Astrocyte (in vitro differentiated cells and primary cell): Measurements from ENCODE around the gene FAM83D. TPM values are rescaled to one million over a fixed set of nuclear protein-coding genes. Genes with fewer than 3 reads are reported as not detected.

Experiments
- DNase-seq: peaks from one replicate; pipeline ENCODE4 v3.0.0-alpha.2; 2010; ENCODE audit warnings: low read depth
- FAIRE-seq: peaks from 2 replicates; lab custom pipeline; 2011; peaks lifted over from hg19 to GRCh38; lab: Jason Lieb, UNC
- H2AFZ ChIP-seq: 2 replicates; pipeline ENCODE4 v1.6.0; 2012; ENCODE audit warnings: low read depth, low read length, inconsistent platforms
- H3K27ac ChIP-seq: 2 replicates; pipeline ENCODE4 v1.5.1; 2011; ENCODE audit warnings: low read depth, low read length, inconsistent platforms
- H3K27me3 ChIP-seq: 2 replicates; pipeline ENCODE4 v1.6.0; 2011; ENCODE audit warnings: low read length, inconsistent platforms; ENCODE audit not compliant: insufficient read depth
- H3K36me3 ChIP-seq: 2 replicates; pipeline ENCODE4 v1.5.1; 2011; ENCODE audit warnings: low read length, inconsistent platforms; ENCODE audit not compliant: insufficient read depth
- H3K4me1 ChIP-seq: 2 replicates; pipeline ENCODE4 v1.5.1; 2011; ENCODE audit warnings: low read length, inconsistent platforms; ENCODE audit not compliant: insufficient read depth
- H3K4me2 ChIP-seq: 2 replicates; pipeline ENCODE4 v1.6.0; 2012; ENCODE audit warnings: low read length, inconsistent platforms
- H3K4me3 ChIP-seq: 2 replicates; pipeline ENCODE4 v1.5.1; 2011; ENCODE audit warnings: low read depth, mild to moderate bottlenecking, low read length, inconsistent platforms; ENCODE audit not compliant: insufficient read depth
- H3K79me2 ChIP-seq: 2 replicates; pipeline ENCODE4 v1.6.0; 2012; ENCODE audit warnings: mild to moderate bottlenecking, low read length, inconsistent platforms; ENCODE audit not compliant: insufficient read depth
- H3K9ac ChIP-seq: 2 replicates; pipeline ENCODE4 v1.6.0; 2012; ENCODE audit warnings: mild to moderate bottlenecking, low read length, inconsistent platforms
- H3K9me3 ChIP-seq: 2 replicates; pipeline ENCODE4 v1.5.1; 2012; ENCODE audit warnings: low read depth, mild to moderate bottlenecking, low read length, inconsistent platforms; ENCODE audit not compliant: insufficient read depth
- H4K20me1 ChIP-seq: 2 replicates; pipeline ENCODE4 v1.6.0; 2012; ENCODE audit warnings: low read length, inconsistent platforms; ENCODE audit not compliant: insufficient read depth
- H3K27ac Mint-ChIP-seq: one replicate; pipeline ENCODE4 v1.8.0; 2021; ENCODE audit warnings: mild to moderate bottlenecking, mixed read lengths; ENCODE audit not compliant: unreplicated experiment
- H3K27me3 Mint-ChIP-seq: one replicate; pipeline ENCODE4 v1.8.0; 2021; ENCODE audit warnings: low read depth, mixed read lengths; ENCODE audit not compliant: unreplicated experiment
- H3K36me3 Mint-ChIP-seq: one replicate; pipeline ENCODE4 v1.8.0; 2021; ENCODE audit warnings: low read depth, mixed read lengths; ENCODE audit not compliant: unreplicated experiment
- H3K4me1 Mint-ChIP-seq: one replicate; pipeline ENCODE4 v1.8.0; 2021; ENCODE audit warnings: low read depth, mixed read lengths; ENCODE audit not compliant: unreplicated experiment
- H3K4me3 Mint-ChIP-seq: one replicate; pipeline ENCODE4 v1.8.0; 2021; ENCODE audit warnings: mild to moderate bottlenecking, moderate library complexity, mixed read lengths; ENCODE audit not compliant: unreplicated experiment
- H3K9me3 Mint-ChIP-seq: one replicate; pipeline ENCODE4 v1.8.0; 2021; ENCODE audit warnings: mild to moderate bottlenecking, mixed read lengths; ENCODE audit not compliant: unreplicated experiment
- CTCF ChIP-seq: IDR thresholded peaks from 2 replicates; pipeline ENCODE4 v1.5.1; 2011; ENCODE audit warnings: low read depth, mild to moderate bottlenecking, inconsistent platforms, low read length, moderate library complexity; ENCODE audit not compliant: insufficient read depth
- EZH2 ChIP-seq: IDR thresholded peaks from 2 replicates; pipeline ENCODE4 v1.6.1; 2012; ENCODE audit warnings: mild to moderate bottlenecking, low read length, inconsistent platforms; ENCODE audit not compliant: insufficient read depth
- total RNA-seq: library from RNA; stranded (reverse); gene quantifications from 2 replicates; pipeline ENCODE4 v1.2.1, GENCODE V29; 2021

Gene FAM83D
- total RNA-seq, 1 donor from 2014 or later = 3.3 TPM

GRCh38 chr20:38895098-38895949, 30.9 kb upstream of the FAM83D start:
- no peak overlapping the region for H3K4me2 ChIP-seq
- no peak overlapping the region for H3K4me3 Mint-ChIP-seq
- no peak for DNase-seq
- TF ChIP-seq EZH2 = no peak
- no peak for TF ChIP-seq CTCF
- peaks cover 25% of the 10 kb centered on the region for H3K27me3 Mint-ChIP-seq
- no peaks in the 10 kb centered on the region for H4K20me1 ChIP-seq
- no peaks in the 10 kb centered on the region for H3K9me3 ChIP-seq
- no peaks in the 10 kb centered on the region for H3K4me1 ChIP-seq
- no peaks in the 10 kb centered on the region for H3K4me1 Mint-ChIP-seq
- H3K27ac ChIP-seq = no peak overlapping the region
- no peak overlapping the region for H2AFZ ChIP-seq
- H3K9me3 Mint-ChIP-seq = no peaks in the 10 kb centered on the region
- no peaks in the 10 kb centered on the region for H3K79me2 ChIP-seq
- H3K36me3 Mint-ChIP-seq = no peaks in the 10 kb centered on the region
- peaks cover 22% of the 10 kb centered on the region for H3K27me3 ChIP-seq
- no peak overlapping the region for H3K27ac Mint-ChIP-seq
- no peak overlapping the region for H3K4me3 ChIP-seq
- H3K9ac ChIP-seq = no peak overlapping the region
- no peaks in the 10 kb centered on the region for H3K36me3 ChIP-seq
- FAIRE-seq = no peak

- Histone ChIP-seq H3K4me1 (no peaks in the 10 kb centered on the region), H3K4me3 (no peak overlapping the region), H3K4me2 (no peak overlapping the region), H3K9me3 (no peaks in the 10 kb centered on the region), H2AFZ (no peak overlapping the region), H3K9ac (no peak overlapping the region), H3K79me2 (no peaks in the 10 kb centered on the region), H3K36me3 (no peaks in the 10 kb centered on the region), H4K20me1 (no peaks in the 10 kb centered on the region), H3K27me3 (peaks cover 20% of the 10 kb centered on the region), H3K27ac (no peak overlapping the region)
- H3K27me3 Mint-ChIP-seq = peaks cover 26% of the 10 kb centered on the region
- H3K27ac Mint-ChIP-seq = no peak overlapping the region
- H3K9me3 Mint-ChIP-seq = no peaks in the 10 kb centered on the region
- TF ChIP-seq CTCF (no peak), EZH2 (no peak)
- no peaks in the 10 kb centered on the region for H3K36me3 Mint-ChIP-seq
- H3K4me3 Mint-ChIP-seq = no peak overlapping the region
- FAIRE-seq (no peak), DNase-seq (no peak)
- H3K4me1 Mint-ChIP-seq = no peaks in the 10 kb centered on the region
Observed at GRCh38 chr20:38896009-38896594, 30.1 kb upstream of the FAM83D start.

GRCh38 chr20:38897267-38897666, 28.9 kb upstream of the FAM83D start:
- TF ChIP-seq CTCF (no peak), EZH2 (no peak)
- no peak overlapping the region for H3K27ac ChIP-seq
- no peak for FAIRE-seq

More at GRCh38 chr20:38897267-38897666, 28.9 kb upstream of the FAM83D start:
- DNase-seq = no peak
- Mint-ChIP-seq H3K27me3 (peaks cover 26% of the 10 kb centered on the region), H3K27ac (no peak overlapping the region), H3K4me3 (no peak overlapping the region), H3K36me3 (no peaks in the 10 kb centered on the region), H3K4me1 (no peaks in the 10 kb centered on the region), H3K9me3 (no peaks in the 10 kb centered on the region)
- peaks cover 15% of the 10 kb centered on the region for H3K27me3 ChIP-seq
- no peak overlapping the region for H3K4me2 ChIP-seq
- H3K9me3 ChIP-seq = no peaks in the 10 kb centered on the region
- H3K4me1 ChIP-seq = no peaks in the 10 kb centered on the region
- no peaks in the 10 kb centered on the region for H3K36me3 ChIP-seq
- H3K4me3 ChIP-seq = no peak overlapping the region
- no peaks in the 10 kb centered on the region for H3K79me2 ChIP-seq
- H3K9ac ChIP-seq = no peak overlapping the region
- H2AFZ ChIP-seq = no peak overlapping the region
- H4K20me1 ChIP-seq = no peaks in the 10 kb centered on the region
